Measurements from ENCODE around the gene SVEP1.
"Not testable (repeated sequence)": the region's sequence is repeated elsewhere in the genome, so short reads cannot be mapped to it uniquely, and the experiment has no call there.

The SVEP1 gene

GRCh38 chr9:110358992-110359391 is 220.5 kb downstream of the SVEP1 start:
- not testable (repeated sequence) for DNase-seq (ENCODE audit: low spot score)

GRCh38 chr9:110357505-110357904 is 222.0 kb downstream of the SVEP1 start:
- DNase-seq (ENCODE audit: low spot score): no peak

GRCh38 chr9:110356639-110357395 is 222.7 kb downstream of the SVEP1 start:
- DNase-seq (ENCODE audit: low spot score): no peak

GRCh38 chr9:110355911-110356310 is 223.6 kb downstream of the SVEP1 start:
- DNase-seq (ENCODE audit: low spot score): no peak

- DNase-seq (ENCODE audit: low spot score): peak; percentile 80
Observed at GRCh38 chr9:110351009-110351467, 228.5 kb downstream of the SVEP1 start.

GRCh38 chr9:110346325-110346724 is 233.2 kb downstream of the SVEP1 start:
- DNase-seq (ENCODE audit: low spot score): no peak

GRCh38 chr9:110344821-110345220 is 234.7 kb downstream of the SVEP1 start:
- DNase-seq (ENCODE audit: low spot score): no peak

GRCh38 chr9:110343551-110343950 is 236.0 kb downstream of the SVEP1 start:
- no peak for DNase-seq (ENCODE audit: low spot score)

- no peak for DNase-seq (ENCODE audit: low spot score)
Observed at GRCh38 chr9:110340306-110340705, 239.2 kb downstream of the SVEP1 start.

GRCh38 chr9:110338143-110338542 is 241.4 kb downstream of the SVEP1 start:
- DNase-seq (ENCODE audit: low spot score): no peak

- DNase-seq (ENCODE audit: low spot score): no peak
Observed at GRCh38 chr9:110337727-110338126, 241.8 kb downstream of the SVEP1 start, which contains the start of gene TXNDC8. TSS of gene TXNDC8 (minus strand) at chr9:110337863.

- no peak for DNase-seq (ENCODE audit: low spot score)
Observed at GRCh38 chr9:110336363-110336762, 243.2 kb downstream of the SVEP1 start.

- no peak for DNase-seq (ENCODE audit: low spot score)
Observed at GRCh38 chr9:110334871-110335270, 244.7 kb downstream of the SVEP1 start.

- DNase-seq (ENCODE audit: low spot score): no peak
Observed at GRCh38 chr9:110334183-110334582, 245.4 kb downstream of the SVEP1 start.

- DNase-seq (ENCODE audit: low spot score): no peak
Observed at GRCh38 chr9:110332766-110333165, 246.8 kb downstream of the SVEP1 start.

GRCh38 chr9:110330484-110331105 is 248.9 kb downstream of the SVEP1 start:
- DNase-seq (ENCODE audit: low spot score): no peak

GRCh38 chr9:110329639-110330230 is 249.8 kb downstream of the SVEP1 start:
- no peak for DNase-seq (ENCODE audit: low spot score)

- DNase-seq (ENCODE audit: low spot score): no peak
Observed at GRCh38 chr9:110328763-110329162, 250.8 kb downstream of the SVEP1 start.

- peak; percentile 40 for DNase-seq (ENCODE audit: low spot score)
Observed at GRCh38 chr9:110327716-110328115, 251.8 kb downstream of the SVEP1 start.

GRCh38 chr9:110323818-110324217 is 255.7 kb downstream of the SVEP1 start:
- DNase-seq (ENCODE audit: low spot score): no peak

- no peak for DNase-seq (ENCODE audit: low spot score)
Observed at GRCh38 chr9:110320651-110321445, 258.7 kb downstream of the SVEP1 start.

GRCh38 chr9:110319781-110320492 is 259.6 kb downstream of the SVEP1 start:
- no peak for DNase-seq (ENCODE audit: low spot score)

All from LoVo (cell line).